ENCODE measurements around the gene NSUN6.
"Not testable (repeated sequence)": the region's sequence is repeated elsewhere in the genome, so short reads cannot be mapped to it uniquely, and the experiment has no call there.

- TF ChIP-seq EZH2 (IDR thresholded peaks at IDR 0.05; ENCODE audit: insufficient read depth, poor library complexity, severe bottlenecking); EZH2phosphoT487 (IDR thresholded peaks at IDR 0.05; ENCODE audit: insufficient read depth, low read depth): not testable (repeated sequence)
Observed at GRCh38 chr10:18623671-18624070, 27.7 kb downstream of the NSUN6 start.
